Gastroesophageal sphincter (tissue), 4 donors: Measurements from ENCODE around the gene ICA1L. TPM values are rescaled to one million over a fixed set of nuclear protein-coding genes. Genes with fewer than 3 reads are reported as not detected.

Source experiments
- ATAC-seq: fragments of 150-250 bp; one replicate; pipeline ENCODE4 v1.9.1; 2016; ENCODE audit warnings: mild to moderate bottlenecking, moderate library complexity
- H3K27ac ChIP-seq, 4 donors: fragments of 200-600 bp; sonication (generic) in 3 of 4; 1 replicate in 3 of 4; 2 replicates in 1 of 4; pipeline ENCODE4 v1.5.1; 2016 to 2019
- H3K27me3 ChIP-seq: fragments of 200-600 bp; sonication (generic); one replicate; pipeline ENCODE4 v1.5.1; 2019
- H3K36me3 ChIP-seq, 2 donors: fragments of 200-600 bp; sonication (generic); one replicate each; pipeline ENCODE4 v1.5.1; 2019; ENCODE audit warnings: control low read depth in 1 of 2
- H3K4me1 ChIP-seq, 3 donors: fragments of 200-600 bp; sonication (generic); 1 replicate in 2 of 3; 2 replicates in 1 of 3; pipeline ENCODE4 v1.5.1; 2016 to 2019; ENCODE audit warnings: control low read depth in 2 of 3
- H3K4me3 ChIP-seq, 2 donors: fragments of 200-600 bp; sonication (generic); one replicate each; pipeline ENCODE4 v1.5.1; 2019; ENCODE audit warnings: mild to moderate bottlenecking in 1 of 2, moderate library complexity in 1 of 2
- H3K9me3 ChIP-seq, 3 donors: fragments of 200-600 bp; sonication (generic); one replicate each; pipeline ENCODE4 v1.5.1; 2017 to 2019; ENCODE audit warnings: control low read depth in 2 of 3
- EP300 ChIP-seq: sonication (generic); formaldehyde crosslinking; IDR thresholded peaks from one replicate; pipeline ENCODE4 v1.6.1; 2017; ENCODE audit warnings: antibody characterized with exemption, mild to moderate bottlenecking
- POLR2A ChIP-seq, 2 donors: fragments of 450-650 bp; IDR thresholded peaks; one replicate each; pipeline ENCODE4 v1.6.1; 2017; ENCODE audit warnings: antibody characterized with exemption in 2 of 2, mild to moderate bottlenecking in 2 of 2, moderate library complexity in 1 of 2
- POLR2AphosphoS5 ChIP-seq: sonication (generic); formaldehyde crosslinking; IDR thresholded peaks from one replicate; pipeline ENCODE4 v1.6.1; 2017; ENCODE audit warnings: antibody characterized with exemption
- WGBS, 2 donors: methylation state at CpG; one replicate each; pipeline ENCODE4 v1.1.5; 2018; ENCODE audit warnings: low coverage in 1 of 2; 5-methylcytosine and 5-hydroxymethylcytosine counted together
- total RNA-seq, 4 donors: library from RNA; depleted of rRNA; stranded (reverse); fragments of >200 nt; gene quantifications; one replicate each; pipeline ENCODE4 v1.1.0, GENCODE V29; 2016
- TF ChIP-seq, protein P1 (sequence below), 4 experiments: fragments of 200-600 bp in 2 of 4; fragments of 450-650 bp in 2 of 4; sonication (generic) in 1 of 4; IDR thresholded peaks; one replicate each; pipeline ENCODE4 v1.5.1; 2017 to 2019; ENCODE audit warnings: antibody characterized with exemption in 4 of 4, mild to moderate bottlenecking in 2 of 4, moderate library complexity in 2 of 4

The ICA1L gene
- total RNA-seq, 4 donors from 2014 or later, result 12.2 to 40.8 (median 28.6) TPM

GRCh38 chr2:202885190-202885589, 13.6 kb upstream of the ICA1L start:
- 83 to 84% methylated on average over 1 to 7 of the region's 7 CpGs for WGBS, 2 donors
- no peak for ATAC-seq

DNA sequence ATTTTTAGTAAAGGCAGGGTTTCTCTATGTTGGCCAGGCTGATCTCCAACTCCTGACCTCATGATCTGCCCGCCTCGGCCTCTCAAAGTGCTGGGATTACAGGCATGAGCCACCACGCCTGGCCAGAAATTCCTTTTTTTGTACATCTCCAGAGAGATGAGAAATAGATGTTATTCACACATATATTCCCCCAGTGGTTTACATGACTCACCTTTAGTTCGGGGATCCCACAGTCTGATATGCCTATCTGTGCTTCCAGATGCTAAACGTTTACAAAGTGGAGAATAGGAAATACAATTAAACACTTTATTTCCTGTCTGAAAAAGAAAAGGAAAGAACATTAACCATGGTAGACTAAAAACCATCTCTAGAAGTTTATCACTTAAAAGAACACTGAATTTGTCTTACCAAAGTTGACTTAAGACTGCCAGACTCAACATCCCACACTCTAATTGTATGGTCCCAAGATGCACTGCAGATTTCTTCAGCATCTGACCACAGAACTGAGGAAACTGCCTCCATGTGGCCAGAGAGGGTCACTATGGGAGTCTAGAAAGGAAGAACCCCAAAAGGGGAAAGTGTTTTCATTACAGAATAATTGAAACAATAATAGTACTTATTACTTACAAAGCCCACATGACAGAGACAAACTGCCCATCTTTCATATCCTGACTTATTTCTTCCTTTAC, 12.6 kb upstream of the ICA1L start:
- Histone ChIP-seq H3K36me3 (peaks cover 0 to 90% of the 10 kb centered on the region in 2 donors), H3K27me3 (no peaks in the 10 kb centered on the region), H3K9me3 (no peaks in the 10 kb centered on the region), H3K4me3 (no peak overlapping the region), H3K4me1 (no peaks in the 10 kb centered on the region), H3K27ac (no peak overlapping the region)
- 40 to 72% methylated on average over 1 to 5 of the region's 5 CpGs for WGBS, 2 donors
- TF ChIP-seq EP300 (no peak), POLR2AphosphoS5 (no peak), POLR2A (IDR thresholded peaks at IDR 0.05) (no peak)
- TF ChIP-seq, protein P1, sequence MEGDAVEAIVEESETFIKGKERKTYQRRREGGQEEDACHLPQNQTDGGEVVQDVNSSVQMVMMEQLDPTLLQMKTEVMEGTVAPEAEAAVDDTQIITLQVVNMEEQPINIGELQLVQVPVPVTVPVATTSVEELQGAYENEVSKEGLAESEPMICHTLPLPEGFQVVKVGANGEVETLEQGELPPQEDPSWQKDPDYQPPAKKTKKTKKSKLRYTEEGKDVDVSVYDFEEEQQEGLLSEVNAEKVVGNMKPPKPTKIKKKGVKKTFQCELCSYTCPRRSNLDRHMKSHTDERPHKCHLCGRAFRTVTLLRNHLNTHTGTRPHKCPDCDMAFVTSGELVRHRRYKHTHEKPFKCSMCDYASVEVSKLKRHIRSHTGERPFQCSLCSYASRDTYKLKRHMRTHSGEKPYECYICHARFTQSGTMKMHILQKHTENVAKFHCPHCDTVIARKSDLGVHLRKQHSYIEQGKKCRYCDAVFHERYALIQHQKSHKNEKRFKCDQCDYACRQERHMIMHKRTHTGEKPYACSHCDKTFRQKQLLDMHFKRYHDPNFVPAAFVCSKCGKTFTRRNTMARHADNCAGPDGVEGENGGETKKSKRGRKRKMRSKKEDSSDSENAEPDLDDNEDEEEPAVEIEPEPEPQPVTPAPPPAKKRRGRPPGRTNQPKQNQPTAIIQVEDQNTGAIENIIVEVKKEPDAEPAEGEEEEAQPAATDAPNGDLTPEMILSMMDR (IDR thresholded peaks at IDR 0.05), result no peak
- no peak for ATAC-seq

More at GRCh38 chr2:202885190-202885589, 13.6 kb upstream of the ICA1L start:
- Histone ChIP-seq H3K27me3 (no peaks in the 10 kb centered on the region), H3K27ac (no peak overlapping the region), H3K4me3 (no peak overlapping the region), H3K4me1 (no peaks in the 10 kb centered on the region), H3K9me3 (no peaks in the 10 kb centered on the region), H3K36me3 (peaks cover 0 to 86% of the 10 kb centered on the region in 2 donors)
- TF ChIP-seq, protein P1 (IDR thresholded peaks at IDR 0.05), result no peak
- TF ChIP-seq EP300, result no peak
- TF ChIP-seq POLR2A (IDR thresholded peaks at IDR 0.05), result no peak
- no peak for TF ChIP-seq POLR2AphosphoS5

GRCh38 chr2:202881570-202881969, 10.0 kb upstream of the ICA1L start:
- no peak for TF ChIP-seq EP300
- TF ChIP-seq POLR2AphosphoS5, result no peak
- TF ChIP-seq, protein P1 (IDR thresholded peaks at IDR 0.05), result no peak
- no peak for TF ChIP-seq POLR2A (IDR thresholded peaks at IDR 0.05)
- no peak for ATAC-seq

DNA sequence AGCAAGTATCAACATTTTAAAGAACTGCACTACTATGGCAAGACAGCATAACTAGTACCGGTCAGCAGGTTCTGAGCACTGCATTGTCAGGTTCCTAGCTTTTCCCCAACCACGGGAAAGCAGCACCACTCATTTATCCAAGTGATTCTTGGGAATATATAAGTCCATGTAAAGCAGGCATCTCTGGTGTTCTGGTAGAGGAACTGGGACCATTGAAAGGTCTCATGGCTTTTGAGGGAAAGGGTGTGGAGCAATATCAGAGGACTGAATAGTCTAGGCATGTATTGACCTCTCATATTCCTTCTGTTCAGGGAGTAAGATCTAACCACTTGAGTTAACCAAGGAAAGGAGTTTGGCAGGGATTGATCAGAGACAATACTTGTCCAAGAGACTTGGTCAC, 6.1 kb upstream of the ICA1L start:
- Histone ChIP-seq H3K27ac (no peak overlapping the region), H3K27me3 (no peaks in the 10 kb centered on the region), H3K9me3 (no peaks in the 10 kb centered on the region), H3K4me1 (no peaks in the 10 kb centered on the region), H3K4me3 (no peak overlapping the region), H3K36me3 (peaks cover 0 to 38% of the 10 kb centered on the region in 2 donors)
- TF ChIP-seq, protein P1 (IDR thresholded peaks at IDR 0.05), result no peak
- no peak for TF ChIP-seq EP300
- TF ChIP-seq POLR2A (IDR thresholded peaks at IDR 0.05), result no peak
- no peak for TF ChIP-seq POLR2AphosphoS5
- no peak for ATAC-seq
- 94 to 100% methylated on average over 1 to 2 of the region's 2 CpGs for WGBS, 2 donors

More at GRCh38 chr2:202881570-202881969, 10.0 kb upstream of the ICA1L start:
- WGBS, 2 donors, result 82 to 100% methylated on average over 3 to 4 of the region's 4 CpGs
- Histone ChIP-seq H3K36me3 (peaks cover 0 to 74% of the 10 kb centered on the region in 2 donors), H3K27ac (no peak overlapping the region), H3K4me3 (no peak overlapping the region), H3K27me3 (no peaks in the 10 kb centered on the region), H3K4me1 (no peaks in the 10 kb centered on the region), H3K9me3 (no peaks in the 10 kb centered on the region)
